GM18907 (cell line): ENCODE measurements around the gene KDELR1.

Experiments
- ATAC-seq: cut with Tn5 transposase; IDR thresholded peaks from one replicate; pipeline ENCODE4 v1.9.1; 2021; ENCODE audit warnings: mild to moderate bottlenecking, moderate library complexity; ENCODE audit not compliant: unreplicated experiment

KDELR1 gene

GRCh38 chr19:48391100-48392005 lies at the start of gene KDELR1:
Gene KDELR1 (minus strand): TSS chr19:48391551. CDS start chr19:48391358, 193 bp downstream.
- ATAC-seq, result peak; percentile 65

- ATAC-seq, result no peak
Measured at GRCh38 chr19:48436586-48436985, 45.2 kb upstream of the KDELR1 start.

GRCh38 chr19:48433337-48433736 lies 42.0 kb upstream of the KDELR1 start:
- ATAC-seq, result no peak

GRCh38 chr19:48428670-48429069 lies 37.3 kb upstream of the KDELR1 start:
- no peak for ATAC-seq

DNA sequence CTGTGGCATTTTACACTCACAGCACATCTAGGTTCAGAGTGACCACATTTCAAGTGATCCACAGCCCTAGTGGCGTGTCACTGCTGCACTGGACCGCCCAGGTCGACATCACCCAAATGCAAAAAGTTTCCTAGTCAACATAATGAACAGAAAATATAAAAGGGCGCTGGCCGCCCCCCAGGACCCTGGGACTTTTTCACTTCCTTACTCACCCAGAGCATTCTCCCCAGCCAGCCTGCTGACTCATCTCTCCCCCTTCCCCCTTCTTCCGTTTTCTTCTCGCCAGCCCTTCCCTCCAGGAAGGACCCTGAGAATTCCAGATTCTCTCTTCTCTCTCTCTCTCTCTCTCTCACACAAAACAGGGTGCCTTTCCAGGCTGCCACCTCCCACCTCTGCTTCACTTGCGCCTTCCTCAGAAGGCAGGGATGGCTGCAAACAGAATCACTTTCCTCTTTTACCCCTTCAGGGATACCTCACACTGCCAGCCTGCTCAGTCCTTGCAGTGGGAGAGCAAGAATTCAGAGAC lies 33.4 kb upstream of the KDELR1 start:
- ATAC-seq, result no peak

- ATAC-seq, result no peak
Measured at GRCh38 chr19:48421548-48421947, 30.2 kb upstream of the KDELR1 start.

DNA sequence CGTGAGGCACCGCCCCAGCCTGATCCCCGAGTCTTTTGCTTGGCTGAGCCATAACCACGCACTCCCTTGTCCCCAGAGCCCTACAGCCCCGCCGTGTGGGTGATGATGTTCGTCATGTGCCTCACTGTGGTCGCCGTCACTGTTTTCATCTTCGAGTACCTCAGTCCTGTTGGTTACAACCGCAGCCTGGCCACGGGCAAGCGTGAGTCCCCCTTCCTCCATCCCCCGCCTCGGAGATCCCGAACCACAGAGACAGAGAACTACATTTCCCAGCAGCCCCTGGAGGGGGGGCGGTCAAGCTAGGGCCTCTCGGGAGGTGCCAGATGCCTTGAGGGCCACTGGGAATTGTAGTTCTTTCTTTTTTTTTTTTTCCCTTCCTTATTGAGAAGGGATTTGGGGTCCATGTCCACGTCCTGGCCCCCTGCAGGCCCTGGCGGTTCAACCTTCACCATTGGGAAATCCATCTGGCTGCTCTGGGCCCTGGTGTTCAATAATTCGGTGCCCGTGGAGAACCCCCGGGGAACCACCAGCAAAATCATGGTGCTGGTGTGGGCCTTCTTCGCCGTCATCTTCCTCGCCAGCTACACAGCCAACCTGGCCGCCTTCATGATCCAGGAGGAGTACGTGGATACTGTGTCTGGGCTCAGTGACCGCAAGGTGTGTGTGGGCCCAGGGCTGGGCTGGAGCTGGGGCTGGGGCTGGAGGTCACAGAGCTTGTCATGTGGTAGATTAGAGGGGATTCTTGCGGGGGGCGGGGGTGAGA lies 28.0 kb upstream of the KDELR1 start:
- peak; percentile 48 for ATAC-seq

- no peak for ATAC-seq
Measured at GRCh38 chr19:48418317-48419064, 27.1 kb upstream of the KDELR1 start.

DNA sequence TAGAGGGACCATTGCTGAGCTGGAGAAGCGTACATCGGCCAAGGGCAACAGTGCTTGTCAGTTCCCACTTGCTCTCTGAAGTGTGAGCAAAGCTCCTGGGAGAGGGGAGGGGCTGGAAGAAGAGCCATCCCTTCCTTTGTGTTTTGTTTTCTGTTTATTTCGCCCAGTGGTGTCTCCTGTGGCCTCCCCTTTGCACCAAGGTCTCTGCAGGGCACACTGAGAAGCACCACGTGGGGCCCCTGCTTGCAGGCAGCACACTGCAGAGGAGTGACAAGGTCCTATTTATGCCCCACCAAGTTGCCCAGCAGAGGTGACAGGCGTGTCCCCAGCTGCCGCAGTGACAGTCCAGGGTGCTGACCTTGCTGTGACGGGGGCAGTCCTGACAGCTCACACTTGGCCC lies 26.1 kb upstream of the KDELR1 start:
- ATAC-seq, result no peak

- no peak for ATAC-seq
Measured at GRCh38 chr19:48415806-48416221, 24.5 kb upstream of the KDELR1 start.

DNA sequence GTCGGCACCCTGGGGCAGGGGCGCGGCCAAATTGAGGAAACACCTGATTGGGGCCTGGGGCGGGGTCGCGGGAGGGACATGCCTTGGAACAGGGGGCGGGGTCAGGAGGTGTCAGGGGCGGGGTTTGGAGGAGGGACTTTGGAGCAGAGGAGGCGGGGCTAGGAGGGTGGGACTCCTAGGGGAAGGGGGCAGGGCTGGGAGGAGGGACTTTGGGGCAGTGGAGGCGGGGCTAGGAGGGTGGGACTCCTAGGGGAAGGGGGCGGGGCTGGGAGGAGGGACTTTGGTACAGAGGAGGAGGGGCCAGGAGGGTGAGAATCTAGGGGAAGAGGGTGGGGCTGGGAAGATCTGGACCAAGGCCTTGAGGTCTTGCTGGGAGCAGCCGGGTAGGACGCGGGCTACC lies 24.0 kb upstream of the KDELR1 start:
- ATAC-seq, result no peak

GRCh38 chr19:48413879-48414587 lies 22.7 kb upstream of the KDELR1 start:
- ATAC-seq, result no peak

DNA sequence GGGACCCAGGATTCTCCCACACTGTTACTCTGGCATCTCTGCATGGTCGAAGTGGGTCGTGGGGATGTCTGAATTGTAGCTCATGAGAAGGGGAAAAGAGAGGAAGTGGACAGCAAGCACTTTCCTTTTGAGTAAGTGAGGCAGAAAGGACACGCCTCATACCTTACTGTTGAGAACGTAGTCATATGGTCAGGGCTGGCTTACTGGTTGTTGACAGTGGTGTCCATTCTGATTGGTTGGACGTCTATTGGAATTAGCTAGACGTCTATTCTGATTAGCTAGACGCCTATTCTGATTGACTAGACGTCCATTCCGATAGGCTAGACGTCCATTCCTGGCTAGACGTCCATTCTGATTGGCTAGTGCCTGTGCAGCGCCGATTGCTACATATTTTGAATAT lies 14.5 kb upstream of the KDELR1 start:
- ATAC-seq, result no peak

DNA sequence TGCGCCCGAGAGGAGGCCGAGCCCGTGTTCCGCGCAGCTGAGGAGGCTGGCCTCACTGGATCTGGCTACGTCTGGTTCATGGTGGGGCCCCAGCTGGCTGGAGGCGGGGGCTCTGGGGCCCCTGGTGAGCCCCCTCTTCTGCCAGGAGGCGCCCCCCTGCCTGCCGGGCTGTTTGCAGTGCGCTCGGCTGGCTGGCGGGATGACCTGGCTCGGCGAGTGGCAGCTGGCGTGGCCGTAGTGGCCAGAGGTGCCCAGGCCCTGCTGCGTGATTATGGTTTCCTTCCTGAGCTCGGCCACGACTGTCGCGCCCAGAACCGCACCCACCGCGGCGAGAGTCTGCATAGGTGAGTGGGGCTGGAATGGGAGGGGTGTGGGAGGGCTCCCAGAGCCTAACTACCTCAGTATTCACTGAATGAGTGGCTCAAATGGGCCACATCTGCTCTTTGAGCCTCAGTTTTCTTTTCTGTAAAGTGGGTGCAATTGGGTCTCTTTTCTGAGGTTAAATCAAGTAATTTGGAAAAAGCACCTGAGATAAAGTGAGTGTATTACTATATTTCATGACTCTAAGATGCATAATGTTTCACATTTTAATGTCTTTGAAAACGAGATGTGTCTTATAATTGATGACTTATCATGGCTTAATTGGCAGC lies 13.8 kb upstream of the KDELR1 start:
- no peak for ATAC-seq

GRCh38 chr19:48403606-48404005 lies 12.3 kb upstream of the KDELR1 start:
- peak; percentile 57 for ATAC-seq

DNA sequence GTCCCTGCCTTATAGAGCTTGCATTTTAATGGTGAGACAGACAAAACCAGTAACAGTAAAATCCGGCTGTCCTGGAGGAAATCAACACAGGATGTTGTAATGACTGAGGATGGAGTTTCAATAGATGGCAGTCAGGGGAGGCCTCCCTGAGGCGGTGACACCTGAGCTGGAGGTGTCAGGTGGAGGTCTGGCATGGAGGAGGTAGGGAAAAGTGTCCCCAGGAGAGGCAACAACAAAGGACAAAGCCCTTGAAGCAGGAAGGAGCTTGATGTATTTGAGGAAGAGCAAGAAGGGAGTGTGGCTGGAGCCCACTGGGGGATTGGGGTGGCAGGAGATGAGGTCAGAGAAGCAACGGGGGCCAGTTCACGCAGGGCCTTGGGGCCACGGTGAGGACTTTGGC lies 9.9 kb upstream of the KDELR1 start:
- ATAC-seq, result no peak

- no peak for ATAC-seq
Measured at GRCh38 chr19:48400018-48400742, 8.8 kb upstream of the KDELR1 start.

GRCh38 chr19:48398375-48399235 lies 7.3 kb upstream of the KDELR1 start:
- peak; percentile 44 for ATAC-seq

GRCh38 chr19:48398102-48398374 lies 6.7 kb upstream of the KDELR1 start:
- ATAC-seq, result no peak
